NCI-H345 treated with DMSO at 0.1 percent for 48 hours (cell line): ENCODE measurements around the gene APOLD1.
"Not testable (repeated sequence)": the region's sequence is repeated elsewhere in the genome, so short reads cannot be mapped to it uniquely, and the experiment has no call there.

Experiments
- DNase-seq: peaks from one replicate; lab custom pipeline; 2025; ENCODE audit not compliant: unreplicated experiment; lab: John Stamatoyannopoulos, UW

Gene APOLD1

DNA sequence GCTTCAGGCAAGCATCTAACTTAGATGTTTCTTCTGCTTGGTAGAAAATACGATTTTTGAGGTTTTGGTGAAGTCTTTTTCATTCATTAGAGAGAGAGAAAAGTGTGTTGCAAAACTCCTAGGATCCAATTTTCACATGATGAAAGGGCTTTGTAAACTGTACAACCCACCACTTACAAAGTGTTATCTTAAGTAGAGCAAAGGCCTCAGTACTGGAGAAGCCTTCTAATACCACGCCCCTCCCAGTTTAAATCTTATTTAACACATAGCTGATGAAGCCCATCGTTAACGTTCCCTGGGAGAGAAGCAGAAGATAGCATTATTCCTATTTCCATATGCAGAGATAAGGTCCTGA is 869 bp downstream of the APOLD1 start:
- no peak for DNase-seq

- peak; percentile 68 for DNase-seq
Measured at GRCh38 chr12:12786706-12787601, 1.5 kb downstream of the APOLD1 start.

GRCh38 chr12:12788131-12788530 is 2.7 kb downstream of the APOLD1 start:
- DNase-seq: no peak

DNA sequence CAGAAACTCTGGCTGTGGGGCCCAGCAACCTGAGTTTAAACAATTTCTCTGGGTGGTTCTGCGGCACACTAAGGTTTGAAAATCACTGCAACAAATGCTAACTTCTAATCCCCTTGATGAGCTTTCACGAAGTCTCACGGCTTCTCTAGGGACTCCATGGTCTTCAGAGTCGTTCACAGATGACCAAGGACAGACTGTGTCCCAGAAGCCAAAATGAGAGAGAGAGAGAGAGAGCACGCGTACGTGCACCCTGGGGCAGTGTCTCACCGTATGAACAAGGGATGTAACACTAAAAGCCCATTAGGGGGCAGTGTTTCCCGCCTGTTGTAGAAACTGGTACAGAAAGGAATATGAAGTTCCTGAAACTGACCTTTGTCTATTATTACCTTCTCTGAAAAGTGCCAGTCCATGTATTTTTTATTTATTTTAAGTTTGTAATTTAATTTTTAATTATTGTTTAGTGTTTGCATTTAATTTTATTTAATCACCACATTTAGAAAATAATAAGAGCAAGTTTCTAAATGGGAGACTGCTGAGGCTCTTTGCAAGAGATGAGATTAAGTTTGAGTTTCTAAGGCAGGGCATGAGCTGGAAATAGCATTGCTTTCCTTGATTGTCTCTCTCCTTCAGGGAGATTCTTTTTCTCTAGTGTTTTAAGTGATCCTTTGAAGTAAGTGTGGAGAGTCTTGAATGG is 3.4 kb downstream of the APOLD1 start:
- peak; percentile 77 for DNase-seq

GRCh38 chr12:12790956-12791355 is 5.5 kb downstream of the APOLD1 start:
- DNase-seq: no peak

GRCh38 chr12:12791756-12792369 is 6.4 kb downstream of the APOLD1 start:
- peak; percentile 19 for DNase-seq

- DNase-seq: no peak
Measured at GRCh38 chr12:12792421-12792820, 7.0 kb downstream of the APOLD1 start.

DNA sequence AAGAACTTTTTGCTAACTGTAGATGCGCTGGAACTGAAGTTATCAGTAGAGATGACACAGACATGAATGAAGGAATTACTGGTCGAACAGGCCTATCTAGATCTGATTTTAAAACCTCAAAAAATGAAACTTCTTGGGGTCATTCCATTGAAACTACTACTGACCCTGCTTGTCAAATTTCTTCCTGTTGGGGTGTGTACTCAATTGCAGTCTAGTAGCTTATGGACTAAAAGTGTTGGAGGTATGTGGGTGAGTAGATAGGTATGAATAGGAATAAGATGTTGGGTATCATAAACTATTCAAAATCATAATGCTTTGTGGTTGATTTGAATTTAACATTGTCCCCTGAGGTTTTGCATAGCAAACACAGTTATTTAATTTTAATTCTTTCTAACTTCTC is 9.2 kb downstream of the APOLD1 start:
- no peak for DNase-seq

DNA sequence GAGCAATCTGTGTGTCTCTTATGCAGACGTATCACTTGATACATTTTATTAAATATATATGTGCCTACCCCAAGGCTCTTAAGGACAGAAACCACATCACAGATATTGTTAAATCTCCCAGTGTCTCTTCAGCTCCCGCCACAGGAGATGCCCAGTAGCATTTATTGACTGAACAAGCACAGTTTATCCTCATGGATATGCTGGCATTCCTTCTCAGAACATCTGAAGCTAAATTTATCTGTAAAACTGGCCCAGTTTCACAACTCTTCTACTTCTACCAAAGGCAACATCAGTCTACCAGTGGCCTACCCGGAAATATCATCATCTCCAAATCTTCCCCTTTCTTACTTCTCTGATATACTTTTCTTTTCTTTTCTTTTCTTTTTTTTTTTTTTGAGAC is 10.7 kb downstream of the APOLD1 start:
- DNase-seq: no peak

DNA sequence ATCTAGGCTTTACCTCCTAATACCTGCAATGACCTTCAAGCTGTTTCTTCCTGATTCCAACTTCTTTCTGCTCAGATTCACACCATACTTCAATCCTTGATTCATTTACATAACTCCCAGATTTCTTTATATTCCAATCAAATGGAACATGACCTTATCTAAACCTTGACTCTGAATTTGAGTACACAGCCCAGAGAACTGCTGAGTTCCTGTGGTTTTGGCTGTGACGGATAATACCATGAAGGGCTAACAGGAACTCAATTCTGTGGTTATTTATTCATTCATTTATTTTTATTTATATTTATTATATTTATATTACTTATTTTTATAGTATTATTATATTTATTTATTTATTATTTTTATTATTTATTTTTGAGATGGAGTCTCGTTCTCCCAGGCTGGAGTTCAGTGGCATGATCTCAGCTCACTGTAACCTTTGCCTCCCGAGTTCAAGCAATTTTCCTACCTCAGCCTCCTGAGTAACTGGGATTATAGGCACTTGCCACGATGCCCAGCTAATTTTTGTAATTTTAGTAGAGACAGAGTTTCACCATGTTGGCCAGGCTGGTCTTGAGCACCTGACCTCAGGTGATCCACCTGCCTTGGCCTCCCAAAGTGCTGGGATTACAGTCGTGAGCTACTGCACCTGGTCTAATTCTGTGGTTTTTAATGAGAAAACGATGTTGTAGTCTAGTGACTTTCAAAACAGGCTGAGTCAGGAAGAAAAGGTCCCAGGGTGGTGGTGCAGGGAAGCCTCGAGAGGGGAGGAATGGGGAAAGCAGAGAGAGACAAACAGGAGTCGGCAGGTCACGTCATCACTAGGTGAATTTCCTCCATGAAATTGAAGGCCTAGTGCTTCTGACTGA is 11.7 kb downstream of the APOLD1 start:
- DNase-seq: no peak

DNA sequence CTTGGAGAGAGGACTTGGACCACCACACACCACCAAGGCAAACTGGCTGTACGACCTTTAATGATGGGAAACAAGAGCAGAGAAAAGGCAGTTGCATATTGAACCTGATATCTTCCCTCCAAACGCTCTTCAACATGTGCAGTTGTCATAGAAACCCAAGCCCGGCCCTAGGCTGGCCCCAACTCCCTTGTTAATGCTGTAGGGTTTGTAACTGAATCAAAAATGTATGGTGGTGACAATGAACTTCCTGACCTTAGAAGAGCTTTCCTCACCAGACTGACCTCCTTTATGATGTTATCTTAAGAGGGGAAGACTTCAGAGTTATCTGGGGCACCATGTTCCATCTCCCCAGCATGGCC is 12.3 kb downstream of the APOLD1 start:
- no peak for DNase-seq

DNA sequence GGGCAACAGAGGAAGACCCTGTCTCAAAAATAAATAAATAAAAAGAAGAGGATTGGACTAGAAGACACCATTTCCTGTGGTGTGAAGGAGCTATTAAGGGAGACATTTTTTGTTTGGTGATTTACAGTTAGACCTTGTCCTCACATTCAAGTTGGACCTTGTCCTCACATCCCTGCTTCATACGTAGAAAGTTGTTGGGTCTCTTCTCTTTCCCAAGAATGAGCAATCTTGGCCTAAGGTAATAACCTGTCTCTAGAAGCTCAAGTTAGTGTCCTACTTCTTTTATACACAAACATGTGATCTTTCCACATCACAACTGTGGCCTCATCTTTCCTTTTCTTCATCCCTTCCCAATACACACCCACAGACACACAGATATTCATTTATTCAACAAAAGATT is 13.0 kb downstream of the APOLD1 start:
- DNase-seq: no peak

DNA sequence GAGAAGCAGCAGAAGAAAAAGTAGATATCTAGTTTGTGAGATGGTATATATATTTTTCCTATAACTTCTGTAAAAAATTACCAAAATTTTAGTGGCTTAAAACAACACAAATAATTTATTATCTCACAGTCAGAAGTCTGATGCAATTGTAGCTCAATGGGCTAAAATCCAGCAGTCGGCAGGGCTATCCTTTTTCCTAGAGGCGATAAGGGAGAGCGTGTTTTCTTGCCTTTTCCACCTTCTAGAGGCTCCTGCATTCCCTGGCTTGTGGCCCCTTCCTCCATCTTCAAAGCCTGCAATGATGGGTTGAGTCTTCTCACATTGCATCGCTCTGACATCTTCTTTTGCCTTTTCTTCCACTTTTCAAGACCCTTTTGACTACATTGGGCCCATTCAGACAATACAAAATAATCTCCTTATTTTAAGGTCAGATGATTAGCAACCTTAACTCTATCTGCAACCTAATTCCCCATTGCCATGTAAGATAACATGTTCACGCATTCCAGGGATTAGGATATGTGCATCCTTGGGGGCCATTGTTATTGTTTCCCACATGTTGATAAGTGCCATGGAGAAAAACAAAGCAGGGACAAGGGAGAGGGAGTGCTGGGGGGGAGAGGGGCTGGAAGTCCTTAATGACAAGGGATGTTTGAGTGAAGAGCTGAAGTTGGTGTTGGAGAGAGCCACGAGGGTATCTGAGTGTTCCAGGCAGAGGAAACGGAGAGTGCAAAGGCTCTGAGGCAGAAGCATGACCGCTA is 13.9 kb downstream of the APOLD1 start:
- DNase-seq: no peak

GRCh38 chr12:12800406-12801180 is 15.1 kb downstream of the APOLD1 start:
- no peak for DNase-seq

GRCh38 chr12:12801656-12802055 is 16.2 kb downstream of the APOLD1 start:
- DNase-seq: not testable (repeated sequence)

DNA sequence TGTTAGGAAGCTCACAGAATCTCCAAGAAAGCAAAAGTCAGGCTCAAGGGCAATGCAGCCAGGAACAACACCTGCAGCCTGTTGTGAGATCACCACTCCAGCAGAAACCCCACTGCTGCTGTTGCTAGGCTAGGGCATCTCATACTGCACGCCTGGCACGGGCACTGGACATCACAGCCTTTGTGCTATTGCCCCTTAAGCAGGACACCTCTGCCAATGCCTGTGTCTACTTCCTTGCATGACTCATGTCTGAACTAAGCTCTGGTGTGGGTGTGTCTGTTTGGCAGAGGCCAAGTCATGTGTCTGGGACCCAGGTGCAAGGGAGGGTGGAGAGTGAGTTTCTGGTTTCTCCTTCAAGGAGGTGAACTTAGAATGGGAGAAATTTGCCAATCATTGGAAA is 17.7 kb downstream of the APOLD1 start:
- no peak for DNase-seq

DNA sequence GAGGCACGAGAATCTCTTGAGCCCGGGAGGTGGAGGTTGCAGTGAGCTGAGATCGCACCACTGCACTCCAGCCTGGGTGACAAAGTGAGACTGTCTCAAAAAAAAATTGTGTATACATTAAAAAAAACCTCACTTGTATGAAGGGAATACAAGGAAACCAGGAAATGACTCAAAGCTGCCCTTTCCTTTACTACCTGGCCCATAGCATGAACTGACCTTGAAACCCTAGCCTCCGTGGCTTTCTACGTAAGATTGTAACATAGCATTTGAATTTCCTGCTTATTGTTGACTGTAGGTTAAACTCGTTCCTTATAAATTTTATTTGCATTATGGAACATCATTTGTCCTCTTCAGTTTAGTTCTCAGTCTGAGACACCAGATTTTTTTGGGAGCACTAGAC is 18.6 kb downstream of the APOLD1 start:
- no peak for DNase-seq

DNA sequence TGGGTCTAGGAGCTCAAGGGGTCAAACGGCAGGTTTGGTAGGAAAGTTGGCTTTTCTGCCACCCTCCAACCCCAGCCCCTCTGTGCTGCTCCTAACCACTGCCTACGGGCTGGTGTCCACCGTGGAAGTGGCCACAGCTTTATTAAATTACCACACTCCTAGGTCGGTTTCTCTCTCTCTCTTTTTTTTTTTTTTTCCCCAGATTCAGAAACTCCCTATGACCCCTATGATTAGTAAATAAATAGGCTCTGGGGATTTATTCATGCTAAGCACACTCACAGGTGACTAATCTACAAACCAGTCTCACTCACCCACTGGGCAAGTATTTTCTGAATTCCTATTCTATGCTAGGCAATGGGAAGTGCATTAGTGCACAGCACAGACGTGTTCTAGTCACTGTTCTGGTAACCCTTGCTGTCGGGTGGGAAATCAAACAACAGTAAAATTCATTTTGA is 19.0 kb downstream of the APOLD1 start:
- DNase-seq: no peak

DNA sequence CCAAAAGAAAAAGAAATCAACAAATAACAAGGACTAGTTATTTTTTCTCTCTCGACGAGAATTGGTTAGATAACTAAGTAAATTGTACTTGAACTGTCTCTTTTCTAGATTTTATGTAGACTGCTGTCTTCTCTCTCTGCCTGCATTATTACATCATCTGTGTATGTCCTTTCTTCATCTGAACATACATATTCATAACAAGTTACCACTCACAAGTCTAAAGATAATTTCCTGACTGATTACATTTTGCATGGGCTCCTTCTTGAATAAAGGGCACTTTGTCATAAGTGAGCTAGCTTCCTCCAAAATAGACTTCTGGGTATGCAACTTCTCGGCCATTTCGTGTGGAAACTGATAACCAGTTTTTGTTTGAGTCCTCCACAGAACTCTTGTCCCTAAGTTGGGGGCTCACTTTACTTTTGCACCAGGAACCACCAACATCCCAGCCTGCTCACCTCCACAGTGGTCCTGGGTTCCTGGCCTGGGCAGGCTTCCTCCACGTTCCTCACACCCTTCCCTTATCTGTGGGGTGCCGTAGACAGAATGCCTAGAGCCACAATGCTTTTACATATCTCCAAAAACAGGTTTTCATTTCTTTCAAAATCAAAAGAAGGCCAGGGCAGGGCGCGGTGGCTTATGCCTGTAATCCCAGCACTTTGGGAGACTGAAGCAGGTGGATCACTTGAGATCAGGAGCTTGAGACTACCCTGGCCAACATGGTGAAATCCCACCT is 21.5 kb downstream of the APOLD1 start:
- DNase-seq: no peak
